NT2/D1 (cell line): ENCODE results near the gene RPS6KA2.

Experiments used
- DNase-seq: peaks from one replicate; pipeline ENCODE4 v3.0.0-alpha.2; 2011; ENCODE audit warnings: low read depth, low spot score
- H3K27me3 ChIP-seq: 2 replicates; pipeline ENCODE4 v1.6.0; 2011; ENCODE audit warnings: mild to moderate bottlenecking; ENCODE audit not compliant: insufficient read length, insufficient read depth
- H3K36me3 ChIP-seq: 2 replicates; pipeline ENCODE4 v1.6.1; 2011; ENCODE audit warnings: mild to moderate bottlenecking, low read length, mixed read lengths; ENCODE audit not compliant: insufficient read depth, insufficient read length
- H3K4me1 ChIP-seq: 2 replicates; pipeline ENCODE4 v1.5.1; 2011; ENCODE audit not compliant: insufficient read depth, insufficient read length
- H3K4me3 ChIP-seq: 2 replicates; pipeline ENCODE4 v1.5.1; 2011; ENCODE audit warnings: low read depth; ENCODE audit not compliant: insufficient read length
- H3K9ac ChIP-seq: 2 replicates; pipeline ENCODE4 v1.6.0; 2011; ENCODE audit warnings: low read depth; ENCODE audit not compliant: insufficient read length
- H3K9me3 ChIP-seq: 2 replicates; pipeline ENCODE4 v1.5.1; 2011; ENCODE audit warnings: mild to moderate bottlenecking, low read length; ENCODE audit not compliant: insufficient read depth
- SUZ12 ChIP-seq: IDR thresholded peaks from 2 replicates; pipeline ENCODE4 v1.6.1; 2011; ENCODE audit not compliant: insufficient read length, insufficient read depth; ENCODE audit errors: extremely low read depth
- YY1 ChIP-seq: IDR thresholded peaks from 2 replicates; pipeline ENCODE4 v1.6.1; 2011; ENCODE audit not compliant: insufficient read length, insufficient read depth
- ZNF274 ChIP-seq: IDR thresholded peaks from 2 replicates; pipeline ENCODE4 v1.6.1; 2011; ENCODE audit warnings: mild to moderate bottlenecking, low read depth, low read length

RPS6KA2 gene

DNA sequence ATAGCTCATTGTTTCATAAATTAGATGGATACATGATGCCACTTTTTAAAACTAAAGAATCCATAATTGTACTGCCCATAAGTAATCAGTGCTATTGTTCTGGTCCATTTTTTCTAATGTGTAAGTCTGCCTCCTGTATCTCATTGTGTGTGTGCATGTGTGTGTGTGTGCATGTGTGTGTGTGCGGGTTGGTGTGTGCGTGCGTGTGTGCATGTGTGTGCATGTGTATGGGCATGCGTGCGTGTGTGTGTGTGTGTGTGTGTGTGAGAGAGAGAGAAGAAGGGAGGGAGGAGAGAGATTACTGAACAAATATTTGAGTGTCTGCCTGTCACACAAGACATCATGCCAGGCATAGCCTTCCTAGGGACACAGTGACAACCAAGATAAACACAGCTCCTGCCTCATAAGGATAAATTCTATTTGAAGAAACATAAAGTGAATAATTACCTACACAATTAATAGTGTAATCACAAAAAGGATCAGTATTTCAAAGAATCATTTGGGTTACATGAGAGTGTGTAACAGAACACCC, 33.2 kb upstream of the RPS6KA2 start:
- H3K4me1 ChIP-seq, result no peaks in the 10 kb centered on the region
- no peaks in the 10 kb centered on the region for H3K27me3 ChIP-seq
- H3K9me3 ChIP-seq, result no peaks in the 10 kb centered on the region
- no peak overlapping the region for H3K9ac ChIP-seq
- TF ChIP-seq SUZ12 (no peak), YY1 (no peak), ZNF274 (no peak)
- H3K36me3 ChIP-seq, result no peaks in the 10 kb centered on the region
- no peak for DNase-seq
- H3K4me3 ChIP-seq, result no peak overlapping the region

DNA sequence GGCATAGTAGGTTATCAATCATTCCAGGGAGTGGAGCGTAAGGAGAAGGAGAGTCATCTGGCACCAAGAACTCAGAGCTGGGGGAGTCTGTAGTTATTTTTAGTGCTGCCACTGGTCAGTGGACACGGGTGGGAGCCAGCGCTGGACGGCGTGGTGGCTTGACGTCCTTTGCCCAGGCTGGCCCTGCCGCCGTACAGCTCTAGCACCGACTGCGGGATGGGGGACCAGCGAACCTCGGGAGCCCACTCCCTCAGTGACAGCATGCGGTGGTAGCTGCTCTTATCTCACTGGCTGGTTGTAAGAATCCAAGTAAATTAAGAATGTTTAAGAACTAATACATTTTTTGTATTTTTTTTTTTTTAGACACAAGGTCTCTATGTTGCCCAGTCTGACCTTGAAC, 32.5 kb upstream of the RPS6KA2 start:
- no peak for DNase-seq
- no peak for TF ChIP-seq SUZ12
- no peak for TF ChIP-seq ZNF274
- TF ChIP-seq YY1, result no peak
- Histone ChIP-seq H3K4me1 (no peaks in the 10 kb centered on the region), H3K4me3 (no peak overlapping the region), H3K27me3 (no peaks in the 10 kb centered on the region), H3K9ac (no peak overlapping the region), H3K9me3 (no peaks in the 10 kb centered on the region), H3K36me3 (no peaks in the 10 kb centered on the region)

DNA sequence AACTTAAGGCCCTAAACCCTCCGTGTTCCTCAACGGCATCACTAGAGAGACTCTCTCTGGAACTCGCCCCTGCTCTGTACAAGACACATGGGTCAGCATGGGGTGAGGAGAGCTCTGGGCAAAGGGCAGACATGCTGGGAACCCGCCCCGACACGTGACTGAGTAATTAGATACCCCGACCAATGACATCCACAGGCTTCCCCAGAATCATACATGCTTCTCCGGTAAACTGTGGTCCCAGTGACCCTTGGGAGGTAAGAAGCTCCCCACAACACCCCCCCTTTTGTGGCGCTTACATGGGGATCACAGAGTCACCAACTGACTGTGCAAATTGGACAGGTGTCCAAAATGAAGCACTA, 31.7 kb upstream of the RPS6KA2 start:
- Histone ChIP-seq H3K4me3 (no peak overlapping the region), H3K36me3 (no peaks in the 10 kb centered on the region), H3K9me3 (no peaks in the 10 kb centered on the region), H3K27me3 (no peaks in the 10 kb centered on the region), H3K4me1 (no peaks in the 10 kb centered on the region), H3K9ac (no peak overlapping the region)
- TF ChIP-seq YY1 (no peak), ZNF274 (no peak), SUZ12 (no peak)
- no peak for DNase-seq

DNA sequence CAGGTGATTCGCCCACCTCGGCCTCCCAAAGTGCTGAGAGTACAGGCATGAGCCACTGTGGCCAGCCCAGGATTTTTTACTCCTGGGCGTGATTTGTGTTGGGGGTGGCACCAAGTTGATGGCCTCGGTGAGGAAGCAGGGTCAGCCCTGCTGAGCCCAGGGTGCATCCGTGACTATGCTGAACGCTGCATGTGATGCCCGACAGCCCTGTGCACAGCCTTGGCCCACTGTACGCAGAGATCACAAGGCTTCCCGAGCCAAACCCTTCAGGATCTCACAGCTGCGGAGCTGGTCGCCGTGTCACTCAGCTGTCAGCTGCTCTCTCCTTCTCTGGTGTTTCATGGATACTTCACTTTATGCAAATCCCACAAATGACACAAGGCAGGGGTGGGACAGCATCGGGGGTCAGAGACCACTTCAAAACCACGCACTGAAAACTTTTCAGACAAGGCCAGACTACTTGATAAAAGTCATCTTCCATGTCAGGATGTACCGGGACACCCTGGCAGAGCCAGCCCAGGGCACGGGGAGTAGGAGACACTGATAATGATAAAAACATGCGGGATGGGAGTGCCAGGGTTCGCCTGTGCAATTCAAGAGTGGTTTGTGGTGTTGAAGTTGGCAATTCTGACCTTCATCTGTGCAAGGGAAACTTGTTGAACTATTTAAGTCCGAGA, 31.2 kb upstream of the RPS6KA2 start:
- Histone ChIP-seq H3K36me3 (no peaks in the 10 kb centered on the region), H3K4me3 (no peak overlapping the region), H3K9ac (no peak overlapping the region), H3K9me3 (no peaks in the 10 kb centered on the region), H3K4me1 (no peaks in the 10 kb centered on the region), H3K27me3 (no peaks in the 10 kb centered on the region)
- DNase-seq, result no peak
- TF ChIP-seq SUZ12 (no peak), YY1 (no peak)

DNA sequence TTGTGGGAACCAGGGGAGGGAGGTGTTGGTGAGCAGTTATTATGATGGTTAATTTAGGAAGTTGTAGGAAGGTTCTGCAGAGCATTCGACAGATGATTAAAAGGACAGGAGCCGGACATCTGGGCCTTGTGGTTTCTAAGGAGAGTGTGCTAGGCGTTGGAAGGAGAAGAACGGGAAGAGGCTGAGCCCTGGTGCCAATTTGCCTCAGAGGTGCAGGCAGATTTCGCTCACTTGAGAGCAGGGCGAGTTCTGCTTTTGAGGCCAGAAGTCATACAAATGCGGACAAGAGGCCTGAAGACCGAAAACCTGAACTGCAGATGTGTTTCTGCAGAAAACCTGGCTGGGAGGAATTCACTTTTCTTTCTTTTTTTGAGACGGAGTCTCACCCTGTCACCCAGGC, 30.5 kb upstream of the RPS6KA2 start:
- Histone ChIP-seq H3K4me3 (no peak overlapping the region), H3K27me3 (no peaks in the 10 kb centered on the region), H3K9me3 (no peaks in the 10 kb centered on the region), H3K9ac (no peak overlapping the region), H3K4me1 (no peaks in the 10 kb centered on the region), H3K36me3 (no peaks in the 10 kb centered on the region)
- TF ChIP-seq YY1 (no peak), SUZ12 (no peak), ZNF274 (no peak)
- no peak for DNase-seq

DNA sequence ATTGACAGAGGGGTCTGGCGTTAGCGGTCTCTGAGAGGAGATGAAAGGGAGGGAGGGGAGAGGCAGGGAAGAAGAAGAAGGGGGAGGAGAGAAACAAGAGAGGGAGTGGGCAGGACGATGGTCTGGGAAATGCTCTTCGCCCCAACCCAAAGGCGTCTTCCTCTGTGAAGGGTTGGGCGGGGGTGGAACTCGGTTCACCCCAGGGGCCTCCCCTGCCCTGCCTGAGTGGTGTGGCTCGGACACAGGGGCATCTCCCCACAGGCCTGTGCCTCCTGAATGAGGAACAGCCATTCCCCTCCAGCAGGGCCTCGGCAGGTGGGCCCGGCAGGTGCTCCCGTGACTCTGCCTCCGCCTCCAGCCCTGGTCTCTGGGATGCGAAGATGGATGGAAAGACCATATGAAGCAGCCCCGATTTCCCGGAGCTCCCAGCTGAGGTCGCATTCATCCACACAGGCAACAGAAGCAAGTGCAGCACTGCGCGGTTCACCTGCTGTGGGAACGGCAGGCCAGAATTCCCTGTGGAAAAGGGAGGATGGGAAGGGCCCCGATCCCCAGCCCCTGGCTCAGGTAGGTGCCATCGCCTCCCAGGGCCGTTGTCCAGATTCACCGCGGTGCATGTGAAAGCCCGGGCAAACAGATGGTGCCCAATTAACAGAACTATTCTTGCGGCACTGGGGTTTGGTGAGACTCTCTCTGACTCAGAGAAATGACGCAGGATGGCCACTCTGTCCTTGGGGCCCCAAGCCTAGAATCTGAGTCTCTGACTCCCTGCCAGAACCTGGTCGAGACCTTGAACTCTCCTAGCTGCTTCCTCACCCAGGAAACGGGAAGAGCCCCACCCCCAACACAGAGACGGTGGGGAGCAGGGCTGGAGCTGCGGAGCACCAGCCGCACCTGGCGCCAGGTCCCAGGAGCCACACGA, 29.4 kb upstream of the RPS6KA2 start:
- Histone ChIP-seq H3K4me1 (no peaks in the 10 kb centered on the region), H3K4me3 (no peak overlapping the region), H3K36me3 (no peaks in the 10 kb centered on the region), H3K9ac (no peak overlapping the region), H3K9me3 (no peaks in the 10 kb centered on the region), H3K27me3 (no peaks in the 10 kb centered on the region)
- no peak for DNase-seq
- TF ChIP-seq SUZ12 (no peak), ZNF274 (no peak), YY1 (no peak)

DNA sequence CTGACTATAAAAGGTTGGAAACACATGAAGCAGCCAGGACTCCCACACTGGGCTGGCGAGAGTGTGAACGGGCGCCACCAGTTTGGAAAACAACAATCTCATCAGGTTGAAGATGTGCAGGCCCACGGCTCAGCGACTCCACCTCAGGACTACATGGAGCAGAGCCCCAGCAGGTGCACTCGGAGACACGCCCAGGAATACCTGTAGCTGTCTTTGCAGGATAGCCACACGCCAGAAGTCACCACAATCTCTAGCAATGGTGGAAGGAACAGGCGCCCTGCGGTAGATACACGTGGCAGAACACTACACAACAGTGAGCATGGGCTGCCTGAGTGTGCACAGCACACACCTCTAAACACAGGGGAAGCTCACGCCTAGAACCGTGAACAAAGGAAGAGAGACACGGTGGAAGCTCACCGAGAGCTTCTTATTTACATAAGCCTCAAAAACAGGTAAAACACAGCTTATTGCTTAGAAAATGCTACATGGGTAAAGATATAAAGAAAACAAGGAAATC, 28.7 kb upstream of the RPS6KA2 start:
- H3K4me3 ChIP-seq, result no peak overlapping the region
- H3K36me3 ChIP-seq, result no peaks in the 10 kb centered on the region
- no peaks in the 10 kb centered on the region for H3K9me3 ChIP-seq
- DNase-seq, result no peak
- no peaks in the 10 kb centered on the region for H3K4me1 ChIP-seq
- no peak overlapping the region for H3K9ac ChIP-seq
- H3K27me3 ChIP-seq, result no peaks in the 10 kb centered on the region
- TF ChIP-seq ZNF274, result no peak
- TF ChIP-seq SUZ12, result no peak
- no peak for TF ChIP-seq YY1
